HG03575 (cell line): ENCODE data around the gene ARL6IP4.

Experiments used
- ATAC-seq: cut with Tn5 transposase; IDR thresholded peaks from one replicate; pipeline ENCODE4 v1.9.1; 2021; ENCODE audit not compliant: unreplicated experiment, insufficient number of reproducible peaks, low FRiP score; ENCODE audit errors: extremely low read depth

Gene ARL6IP4

GRCh38 chr12:122987086-122987951, 6.8 kb downstream of the ARL6IP4 start:
- ATAC-seq, result no peak

DNA sequence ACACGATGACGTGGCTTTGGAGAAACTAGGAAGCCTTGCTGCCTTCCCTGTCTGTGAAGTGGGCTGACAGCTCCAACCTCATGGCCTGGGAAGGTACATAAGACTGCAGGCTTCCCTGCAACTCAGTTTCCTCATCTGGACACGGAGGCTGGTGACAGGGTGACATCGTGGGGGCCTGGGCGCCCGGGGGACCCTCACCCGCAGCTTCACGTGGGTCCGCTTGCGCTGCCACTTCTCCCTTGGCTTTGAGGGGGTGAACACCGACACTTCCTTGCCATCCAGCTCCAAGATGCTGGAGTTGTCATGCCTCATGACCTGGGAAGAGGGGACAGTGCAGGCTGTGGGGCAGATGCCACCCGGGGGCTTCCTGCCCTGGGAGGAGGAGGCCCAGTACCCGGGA, 7.6 kb downstream of the ARL6IP4 start:
- ATAC-seq, result no peak

DNA sequence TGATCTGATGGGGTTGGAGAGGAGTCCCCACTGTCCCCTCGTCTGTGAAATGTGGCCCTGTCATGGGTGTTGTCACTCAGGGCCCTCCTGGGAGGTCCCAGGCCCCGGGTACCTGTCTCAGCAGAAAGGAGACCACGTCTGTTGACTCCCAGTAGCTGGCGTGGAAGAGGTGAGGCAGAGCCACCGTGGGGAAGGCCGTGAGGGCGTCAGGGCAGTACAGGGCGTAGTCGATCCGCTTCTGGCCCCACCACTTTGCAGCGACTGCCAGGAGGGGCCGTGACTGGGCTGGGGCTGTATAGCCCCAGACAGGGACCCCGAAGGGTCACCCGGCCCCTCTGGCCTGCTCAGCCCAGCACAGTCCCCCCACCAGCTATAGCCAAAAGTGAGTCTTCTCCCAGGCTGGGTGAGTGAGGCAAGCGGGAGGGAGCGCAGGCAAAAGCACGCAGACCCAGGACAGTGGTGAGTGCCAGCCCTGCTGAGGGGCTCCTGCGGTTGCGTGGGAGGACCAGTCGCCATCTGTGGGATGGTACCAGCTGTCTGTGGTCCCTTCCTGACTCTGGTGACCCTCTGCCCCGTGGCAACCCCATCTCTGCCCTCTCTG, 8.2 kb downstream of the ARL6IP4 start:
- no peak for ATAC-seq

DNA sequence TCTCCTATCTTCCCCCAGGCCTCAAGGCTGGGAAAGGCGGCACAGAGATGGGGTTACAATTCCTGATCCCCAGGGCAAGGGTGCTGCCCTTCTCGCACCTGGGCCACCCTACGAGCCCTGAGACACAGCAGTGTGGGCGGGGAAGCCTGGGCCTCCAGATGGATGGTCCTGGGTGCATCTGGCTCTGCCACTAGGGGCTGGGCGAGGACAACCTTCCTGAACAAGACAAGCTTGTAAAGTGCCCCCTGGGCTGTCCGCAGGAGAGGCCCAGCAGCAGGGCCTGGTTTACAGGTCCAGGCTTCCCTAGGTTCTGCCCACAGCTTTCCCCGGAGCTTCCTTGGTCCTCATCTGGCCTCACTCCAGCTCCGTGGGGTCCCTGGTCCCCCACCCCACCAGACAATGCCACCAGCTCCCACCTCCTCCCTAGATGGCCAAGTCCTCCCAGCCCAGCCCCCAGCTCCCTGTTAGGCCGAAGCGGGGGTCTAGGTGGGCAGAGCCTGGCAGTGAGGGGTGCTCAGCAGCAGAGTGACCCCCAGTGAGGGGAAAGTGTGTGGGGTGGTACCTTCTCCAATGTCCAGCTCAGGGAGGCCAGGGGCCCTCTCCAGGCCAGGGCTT, 8.9 kb downstream of the ARL6IP4 start:
- ATAC-seq, result no peak

DNA sequence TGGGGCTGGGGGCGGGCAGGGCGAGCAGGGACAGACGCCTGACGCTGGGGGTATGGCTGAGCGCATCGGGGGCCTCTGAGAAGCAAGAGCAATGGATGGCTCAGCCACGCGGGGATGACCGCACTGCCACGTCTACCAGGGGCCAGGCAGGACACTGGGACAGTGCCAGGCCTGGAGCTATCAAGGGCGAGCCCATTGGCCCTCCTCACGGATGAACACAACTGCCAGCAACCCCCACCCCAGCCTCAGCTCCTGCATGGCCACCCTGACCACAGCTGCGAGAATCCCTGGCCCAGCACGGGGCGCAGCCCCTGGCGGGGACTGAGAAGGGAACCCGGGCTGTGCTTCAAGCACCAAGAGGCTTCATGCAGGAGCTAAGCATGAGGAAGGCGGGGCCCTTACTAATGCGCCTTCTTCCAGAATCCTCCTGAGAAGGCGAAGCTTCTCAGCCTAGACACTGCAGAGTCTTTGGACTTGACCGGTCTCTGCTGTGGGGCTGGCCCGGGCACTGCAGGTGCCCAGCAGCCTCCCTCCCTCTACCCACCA, 9.5 kb downstream of the ARL6IP4 start:
- ATAC-seq, result no peak

- ATAC-seq, result no peak
Measured at GRCh38 chr12:122990561-122990960, 10.1 kb downstream of the ARL6IP4 start.

GRCh38 chr12:122990961-122991622, 10.6 kb downstream of the ARL6IP4 start:
- ATAC-seq, result no peak

DNA sequence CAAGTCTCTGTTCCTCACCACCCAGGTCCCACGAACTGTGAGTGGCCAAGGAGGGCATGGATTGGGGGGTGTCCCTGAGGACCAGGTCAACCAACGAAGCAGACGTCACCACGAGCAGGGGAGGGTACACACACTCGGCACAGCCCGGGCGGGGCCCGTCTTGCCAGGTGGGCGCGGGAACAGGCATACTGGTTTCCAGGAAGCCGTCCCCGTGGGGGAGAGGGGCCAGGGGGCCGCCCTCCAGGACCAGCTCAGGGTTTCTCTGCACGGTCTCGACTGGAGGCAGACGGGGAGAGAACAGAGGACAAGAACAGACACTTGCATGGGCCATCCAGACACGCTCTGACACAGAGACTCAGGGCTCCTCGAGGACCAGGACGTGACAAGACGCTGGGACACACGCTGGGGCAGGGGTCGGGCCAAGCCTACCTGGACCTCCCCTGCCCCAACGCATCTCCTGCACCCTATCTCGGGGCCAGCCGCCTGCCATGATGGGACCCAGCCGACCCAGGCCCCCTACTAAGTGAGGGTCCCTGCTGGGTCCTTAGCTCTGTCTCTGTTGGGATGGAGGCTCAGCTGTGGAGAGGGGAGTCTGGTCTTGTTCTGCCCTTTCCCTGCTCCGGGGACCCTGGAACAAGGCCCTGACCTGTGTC, 11.3 kb downstream of the ARL6IP4 start:
- ATAC-seq, result no peak

DNA sequence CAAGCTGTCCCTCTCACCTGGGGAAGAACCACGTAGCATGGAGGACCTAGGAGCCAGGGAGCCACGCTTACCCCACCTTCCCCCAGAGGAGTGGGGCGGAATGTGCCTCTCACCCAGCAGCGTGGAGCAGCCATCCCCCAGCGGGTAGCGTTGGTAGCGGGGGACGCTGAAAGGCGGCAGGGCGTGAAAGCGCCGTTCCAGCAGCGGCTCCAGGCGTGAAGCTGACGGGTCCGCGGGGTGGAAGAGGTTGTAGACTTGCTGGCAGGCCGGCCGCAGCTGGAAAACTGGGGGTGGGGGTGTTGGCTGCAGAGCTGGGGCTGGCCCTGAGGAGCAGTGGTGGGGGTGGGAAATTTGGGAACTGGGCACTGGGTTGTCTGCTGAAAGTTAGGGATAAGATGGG, 11.9 kb downstream of the ARL6IP4 start:
- ATAC-seq, result no peak

- ATAC-seq, result no peak
Measured at GRCh38 chr12:122994140-122994675, 13.7 kb downstream of the ARL6IP4 start.

GRCh38 chr12:122994781-122995502, 14.5 kb downstream of the ARL6IP4 start:
- ATAC-seq, result no peak

DNA sequence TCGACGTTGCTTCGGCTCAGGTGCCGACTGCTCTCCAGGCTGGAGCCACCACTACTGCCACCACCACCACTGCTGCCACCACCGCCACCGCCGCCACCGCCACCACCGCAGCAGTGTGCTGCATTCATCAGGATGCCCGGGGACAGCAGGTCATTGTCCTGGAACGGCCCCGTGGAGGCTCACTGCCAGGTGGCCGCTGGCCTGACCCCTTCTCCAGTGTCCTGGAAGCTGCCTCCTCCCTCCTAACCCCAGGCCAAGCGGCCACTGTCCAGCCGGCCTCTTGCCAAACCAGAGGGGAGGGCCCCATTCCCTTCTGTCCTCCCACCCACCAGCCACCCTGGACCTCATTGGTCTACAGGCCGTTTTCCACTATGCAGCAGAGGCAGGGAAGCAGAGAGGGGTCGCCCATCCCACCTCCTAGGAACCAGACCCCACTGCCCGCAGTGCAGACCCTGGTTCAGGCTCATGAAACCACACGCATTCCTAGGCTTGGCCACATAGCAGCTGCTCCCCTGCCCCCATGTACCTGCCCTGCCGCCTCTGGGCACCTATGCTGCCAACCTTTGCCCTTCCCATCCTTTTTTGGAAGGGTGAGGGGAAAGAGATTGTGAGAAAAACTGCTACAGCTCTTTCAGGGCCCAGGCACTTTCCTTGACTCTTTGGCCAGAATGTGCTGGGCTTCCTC, 15.2 kb downstream of the ARL6IP4 start:
- ATAC-seq, result no peak

GRCh38 chr12:122996188-122996601, 15.7 kb downstream of the ARL6IP4 start:
- ATAC-seq, result no peak

DNA sequence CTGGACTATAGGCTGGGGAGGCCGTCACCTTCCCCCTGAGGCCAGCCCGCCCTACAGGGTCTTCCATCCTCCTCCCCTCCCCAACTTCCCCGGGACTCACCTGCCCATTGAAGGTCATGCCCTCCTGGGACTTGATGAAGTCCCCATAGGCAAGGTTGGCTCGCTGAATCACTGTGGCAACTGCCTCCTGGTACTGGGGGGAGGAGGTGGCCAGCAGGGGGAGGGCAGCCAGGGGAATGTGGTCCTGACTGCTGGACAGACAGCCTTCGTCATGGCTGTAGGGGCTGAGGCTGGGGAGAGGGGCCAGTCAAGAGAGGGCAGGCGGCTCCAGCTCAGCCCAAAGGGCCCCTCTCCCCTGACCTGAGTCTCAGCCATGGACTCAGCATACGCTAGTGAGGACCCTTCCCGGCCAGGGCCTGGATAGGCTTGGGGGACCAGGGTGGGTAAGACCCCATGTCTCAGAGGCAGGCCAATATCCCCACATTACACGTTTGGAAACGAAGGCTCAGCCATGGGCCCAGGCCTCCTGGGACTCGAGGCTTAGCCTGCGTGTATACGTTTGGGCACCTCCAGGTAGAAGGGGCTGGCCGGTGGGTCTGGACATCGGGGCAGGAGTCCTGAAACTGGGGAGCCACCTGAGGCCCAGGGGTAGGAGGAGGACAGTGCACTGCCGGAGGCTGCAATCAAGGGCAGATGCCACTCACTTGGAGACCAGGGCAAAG, 16.3 kb downstream of the ARL6IP4 start:
- ATAC-seq, result no peak

GRCh38 chr12:122997343-122998250, 17.1 kb downstream of the ARL6IP4 start:
- no peak for ATAC-seq

DNA sequence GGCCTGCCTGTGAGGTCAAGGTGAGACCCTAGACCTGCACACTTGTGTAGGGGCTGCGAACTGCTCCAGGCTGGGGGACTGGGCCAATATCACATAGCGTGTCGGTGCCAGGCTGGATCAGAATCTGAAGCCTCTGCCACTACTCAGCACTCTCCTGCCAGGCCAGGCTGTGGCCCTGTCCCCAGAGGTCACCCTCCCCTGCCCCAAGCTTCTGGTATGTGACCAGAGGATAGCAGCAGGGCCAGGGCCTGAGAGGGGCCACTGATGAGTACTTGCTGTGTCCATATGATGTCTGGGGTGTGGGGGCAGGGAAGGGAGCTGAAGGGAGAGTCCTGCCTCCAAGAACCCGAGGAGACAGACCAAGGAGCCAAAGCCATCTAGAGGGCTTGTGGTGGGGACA, 17.8 kb downstream of the ARL6IP4 start:
- ATAC-seq, result no peak
